Choroid plexus epithelial cell (primary cell): Measurements from ENCODE around the gene UBE3D.

Source experiments
- DNase-seq: peaks from one replicate; pipeline ENCODE4 v3.0.0-alpha.2; 2010; ENCODE audit warnings: low read depth
- H3K4me3 ChIP-seq: 2 replicates; pipeline ENCODE4 v1.5.1; 2011; ENCODE audit warnings: low read depth, mild to moderate bottlenecking, control low read depth, low read length, moderate library complexity
- CTCF ChIP-seq: conservative IDR thresholded peaks from 2 replicates; pipeline ENCODE4 v1.5.1; 2011; ENCODE audit warnings: low read depth, mild to moderate bottlenecking, control low read depth, inconsistent platforms, low read length, moderate library complexity

The UBE3D gene

GRCh38 chr6:82843291-82843885 lies 222.3 kb downstream of the UBE3D start:
- TF ChIP-seq CTCF = no peak
- no peak overlapping the region for H3K4me3 ChIP-seq
- peak; percentile 4 for DNase-seq

- DNase-seq = peak; percentile 67
- no peak for TF ChIP-seq CTCF
Measured at GRCh38 chr6:82842721-82843120, 222.9 kb downstream of the UBE3D start.

More at GRCh38 chr6:82842721-82843120, 222.9 kb downstream of the UBE3D start:
- H3K4me3 ChIP-seq = no peak overlapping the region
